A673 (cell line): ENCODE results near the gene GPR17.

ENCODE experiments used
- CTCF ChIP-seq: fragments of 300-800, 200-600 bp; sonication (generic); conservative IDR thresholded peaks from 2 replicates; pipeline ENCODE4 v1.5.1; 2017; ENCODE audit warnings: low read depth, mild to moderate bottlenecking, antibody characterized with exemption, low read length, moderate library complexity, mixed read lengths
- EZH2 ChIP-seq: fragments of 200-600 bp; sonication (generic); IDR thresholded peaks from 2 replicates; pipeline ENCODE4 v1.6.1; 2017; ENCODE audit warnings: borderline replicate concordance, low read depth, mild to moderate bottlenecking, mixed read lengths, antibody characterized with exemption, low read length; ENCODE audit not compliant: poor library complexity, severe bottlenecking

GRCh38 chr2:127690696-127691095 is 44.7 kb downstream of the GPR17 start:
- no peak for TF ChIP-seq CTCF
- TF ChIP-seq EZH2 = no peak
